Naive thymus-derived CD8-positive, alpha-beta T cell (primary cell): ENCODE data around the gene KCTD20. TPM values are rescaled to one million over a fixed set of nuclear protein-coding genes. Genes with fewer than 3 reads are reported as not detected.
"Not testable (repeated sequence)": the region's sequence is repeated elsewhere in the genome, so short reads cannot be mapped to it uniquely, and the experiment has no call there.

Experiments
- ATAC-seq, 2 donors: fragments of 150-1000 bp; cut with Tn5 transposase in 1 of 2; sonication (Bioruptor Pico), chemical (Tn5 transposase) in 1 of 2; 1 replicate in 1 of 2; 2 replicates in 1 of 2; pipeline ENCODE4 v1.10.0; 2021; ENCODE audit warnings: mild to moderate bottlenecking in 2 of 2, moderate library complexity in 2 of 2
- POLR2A ChIA-PET: fragments of 350-600 bp; sonication (Branson Sonifier 250); formaldehyde crosslinking; loops from one replicate; lab custom pipeline; 2021; ENCODE audit warnings: antibody characterized with exemption; lab: Charles Lee
- DNase-seq, 10 donors: peaks; one replicate each; pipeline versions ENCODE4 v3.0.0 to v3.0.0-alpha.2; 2020 to 2022
- H3K27ac Mint-ChIP-seq, 10 donors: one replicate each; pipeline ENCODE4 v1.8.0; 2020 to 2022; ENCODE audit warnings: mild to moderate bottlenecking in 10 of 10, mixed read lengths in 10 of 10, moderate library complexity in 4 of 10, inconsistent platforms in 1 of 10
- H3K27me3 Mint-ChIP-seq, 5 donors: one replicate each; pipeline ENCODE4 v1.8.0; 2021 to 2022; ENCODE audit warnings: mixed read lengths in 5 of 5
- H3K36me3 Mint-ChIP-seq, 3 donors: one replicate each; pipeline ENCODE4 v1.8.0; 2020 to 2022; ENCODE audit warnings: mixed read lengths in 3 of 3, mild to moderate bottlenecking in 2 of 3, inconsistent platforms in 1 of 3
- H3K4me1 Mint-ChIP-seq, 4 donors: one replicate each; pipeline ENCODE4 v1.8.0; 2021 to 2022; ENCODE audit warnings: mixed read lengths in 4 of 4
- H3K4me3 Mint-ChIP-seq, 10 donors: one replicate each; pipeline ENCODE4 v1.8.0; 2020 to 2022; ENCODE audit warnings: mild to moderate bottlenecking in 10 of 10, mixed read lengths in 10 of 10, moderate library complexity in 6 of 10, inconsistent platforms in 1 of 10
- H3K9me3 Mint-ChIP-seq, 9 donors: one replicate each; pipeline ENCODE4 v1.8.0; 2020 to 2022; ENCODE audit warnings: mixed read lengths in 9 of 9, mild to moderate bottlenecking in 3 of 9, inconsistent platforms in 1 of 9, moderate library complexity in 1 of 9
- polyA plus RNA-seq, 3 donors: library from polyadenylated mRNA; unstranded; fragments of 300-500 nt; fragmentation: Illumina TruSeq; gene quantifications; one replicate each; pipeline ENCODE4 v1.2.3, GENCODE V29; 2021
- total RNA-seq, 8 experiments: library from RNA in 2 of 8; stranded (reverse) in 2 of 8; gene quantifications; one replicate each; pipeline ENCODE4 v1.2.3 and lab custom pipeline; 2021 to 2026

The KCTD20 gene
- total and polyA plus RNA-seq, 5 experiments from 2014 or later, result 25.0 to 35.2 (median 31.5) TPM

DNA sequence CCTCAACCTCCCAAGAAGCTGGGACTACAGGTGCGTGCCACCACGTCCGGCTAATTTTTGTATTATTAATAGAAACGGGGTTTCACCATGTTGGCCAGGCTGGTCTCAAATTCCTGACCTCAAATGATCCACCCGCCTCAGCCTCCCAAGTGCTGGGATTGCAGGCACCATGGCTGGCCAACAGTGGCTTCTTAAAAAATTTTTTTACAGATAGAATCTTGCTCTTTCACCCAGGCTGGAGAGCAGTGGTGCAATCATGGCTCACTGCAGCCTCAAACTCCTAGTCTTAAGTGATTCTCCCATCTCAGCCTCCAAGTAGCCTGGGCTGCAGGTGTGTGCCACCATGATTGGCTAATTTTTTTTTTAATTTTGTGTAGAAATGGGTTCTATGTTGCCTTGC lies 40.5 kb downstream of the KCTD20 start:
- ATAC-seq, H3K9me3 Mint-ChIP-seq, H3K4me3 Mint-ChIP-seq, DNase-seq, H3K27me3 Mint-ChIP-seq: not testable (repeated sequence)
- Mint-ChIP-seq H3K4me1 (peaks cover 3 to 21% (median 6%) of the 10 kb centered on the region in 4 donors), H3K27ac (peak overlapping the region in 1 of 10 donors; percentile 21), H3K36me3 (peaks cover 0 to 87% (median 25%) of the 10 kb centered on the region in 3 donors)
- POLR2A ChIA-PET, result interaction anchor here (0.7 kb wide), 1 partner anchor 127 kb away, joined by 3 read pairs; no protein-coding TSS in a partner anchor

DNA sequence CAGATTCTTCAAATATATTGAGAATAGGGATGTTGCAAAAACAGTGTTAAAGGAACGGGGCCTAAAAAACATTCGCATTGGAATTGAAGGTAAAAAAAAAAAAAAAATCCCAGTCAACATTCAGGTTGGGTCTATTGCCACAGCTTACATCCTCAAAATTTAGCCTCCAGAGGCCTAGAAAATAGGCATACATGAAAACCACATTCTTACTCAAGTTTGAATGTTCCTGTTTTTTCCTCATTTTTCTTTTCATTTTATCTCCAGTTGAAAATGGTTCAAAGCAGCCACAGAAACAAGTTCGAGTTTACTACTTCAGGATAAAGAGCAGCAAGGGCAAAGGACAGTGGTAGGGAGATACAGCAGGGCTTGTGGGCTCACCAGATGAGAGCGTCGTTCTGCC lies 41.9 kb downstream of the KCTD20 start:
- no peak for DNase-seq
- Mint-ChIP-seq H3K27me3 (no peaks in the 10 kb centered on the region), H3K9me3 (no peaks in the 10 kb centered on the region), H3K4me1 (peaks cover 2 to 9% (median 4%) of the 10 kb centered on the region in 4 donors), H3K36me3 (peaks cover 0 to 90% (median 20%) of the 10 kb centered on the region in 3 donors), H3K4me3 (no peak overlapping the region), H3K27ac (peak overlapping the region in 7 of 10 donors; percentile 11 to 87 (median 61))
- ATAC-seq, result no peak
- POLR2A ChIA-PET, result interaction anchor here (0.7 kb wide), 1 partner anchor 822 kb away, joined by 5 read pairs; no protein-coding TSS in a partner anchor

DNA sequence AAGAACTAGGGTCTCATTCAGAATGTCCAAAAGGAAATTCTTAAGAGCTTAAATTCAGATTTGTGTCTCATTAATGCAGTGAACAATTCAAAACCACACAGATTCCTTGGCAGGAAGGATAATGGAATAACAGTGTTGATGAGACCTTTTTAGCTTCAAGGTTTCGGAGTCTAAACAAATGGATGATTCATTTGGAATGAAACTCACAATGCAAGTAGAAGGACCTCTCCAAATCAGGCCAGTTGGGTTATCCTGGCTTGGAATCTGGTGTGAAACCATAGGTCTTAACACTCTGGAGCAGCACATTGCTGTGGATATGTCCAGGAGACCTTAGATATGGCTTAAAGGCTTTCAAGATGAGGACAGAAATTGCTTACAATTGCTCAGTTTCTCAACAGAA lies 44.9 kb downstream of the KCTD20 start:
- no peaks in the 10 kb centered on the region for H3K27me3 Mint-ChIP-seq
- DNase-seq (no peak), ATAC-seq (no peak)
- H3K27ac Mint-ChIP-seq, result peak overlapping the region in 5 of 10 donors; percentile 26 to 70 (median 55)
- POLR2A ChIA-PET, result interaction anchor here (0.8 kb wide), 1 partner anchor 42 kb away, joined by 3 read pairs; no protein-coding TSS in a partner anchor
- peaks cover 7 to 23% (median 12%) of the 10 kb centered on the region in 4 donors for H3K4me1 Mint-ChIP-seq
- H3K9me3 Mint-ChIP-seq, result no peaks in the 10 kb centered on the region
- H3K36me3 Mint-ChIP-seq, result peaks cover 0 to 86% (median 13%) of the 10 kb centered on the region in 3 donors
- no peak overlapping the region for H3K4me3 Mint-ChIP-seq

DNA sequence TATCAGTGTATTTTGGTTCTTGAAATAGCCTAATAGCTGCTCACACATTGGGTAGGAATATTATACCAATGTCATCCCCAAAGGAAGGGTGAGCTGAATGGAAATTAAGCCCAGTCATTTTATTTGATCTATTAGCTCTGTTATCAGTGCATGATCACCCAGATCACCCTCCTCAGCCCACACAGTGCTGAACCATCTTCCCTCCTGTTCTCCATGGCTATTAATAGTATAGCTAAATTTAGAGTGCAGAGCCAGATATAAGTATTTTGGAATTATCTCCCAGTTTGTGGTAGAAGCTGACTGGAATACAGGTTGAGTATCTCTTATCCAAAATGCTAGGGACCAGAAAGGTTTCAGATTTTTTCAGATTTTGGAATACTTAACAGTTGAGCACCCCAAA lies 45.4 kb downstream of the KCTD20 start:
- Mint-ChIP-seq H3K4me3 (no peak overlapping the region), H3K36me3 (peaks cover 0 to 87% (median 13%) of the 10 kb centered on the region in 3 donors), H3K4me1 (peaks cover 8 to 24% (median 14%) of the 10 kb centered on the region in 4 donors), H3K27ac (peak overlapping the region in 5 of 10 donors; percentile 15 to 70 (median 48)), H3K9me3 (no peaks in the 10 kb centered on the region), H3K27me3 (no peaks in the 10 kb centered on the region)
- POLR2A ChIA-PET, result interaction anchor here (0.8 kb wide), 1 partner anchor 43 kb away, joined by 3 read pairs; no protein-coding TSS in a partner anchor
- no peak for DNase-seq
- no peak for ATAC-seq

DNA sequence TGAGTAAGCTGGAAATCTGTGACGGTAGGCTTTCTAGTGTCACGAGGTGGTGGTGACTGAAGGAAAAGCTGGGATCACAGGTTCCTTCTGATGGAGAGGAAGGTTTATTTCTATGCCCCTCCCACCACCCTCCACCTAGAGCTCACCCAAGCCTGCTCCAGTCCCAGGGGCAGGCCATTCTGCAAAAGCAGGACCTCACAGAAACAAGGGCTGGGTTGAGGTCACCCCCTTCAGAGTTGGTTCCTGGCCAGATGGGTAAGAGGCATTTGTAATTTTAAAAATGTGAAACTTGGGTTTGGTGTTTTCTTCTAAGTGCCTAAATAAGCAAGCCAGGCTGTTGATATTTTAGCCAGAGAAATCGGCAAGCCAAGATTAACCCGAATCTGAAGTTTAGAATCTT lies 46.6 kb downstream of the KCTD20 start:
- peaks cover 0 to 87% (median 20%) of the 10 kb centered on the region in 3 donors for H3K36me3 Mint-ChIP-seq
- H3K27ac Mint-ChIP-seq, result peak overlapping the region in 7 of 10 donors; percentile 19 to 45 (median 33)
- ATAC-seq (no peak), DNase-seq (no peak)
- H3K4me1 Mint-ChIP-seq, result peaks cover 17 to 36% (median 25%) of the 10 kb centered on the region in 4 donors
- H3K27me3 Mint-ChIP-seq, result no peaks in the 10 kb centered on the region
- no peak overlapping the region for H3K4me3 Mint-ChIP-seq
- POLR2A ChIA-PET, result no interaction called here
- H3K9me3 Mint-ChIP-seq, result no peaks in the 10 kb centered on the region

DNA sequence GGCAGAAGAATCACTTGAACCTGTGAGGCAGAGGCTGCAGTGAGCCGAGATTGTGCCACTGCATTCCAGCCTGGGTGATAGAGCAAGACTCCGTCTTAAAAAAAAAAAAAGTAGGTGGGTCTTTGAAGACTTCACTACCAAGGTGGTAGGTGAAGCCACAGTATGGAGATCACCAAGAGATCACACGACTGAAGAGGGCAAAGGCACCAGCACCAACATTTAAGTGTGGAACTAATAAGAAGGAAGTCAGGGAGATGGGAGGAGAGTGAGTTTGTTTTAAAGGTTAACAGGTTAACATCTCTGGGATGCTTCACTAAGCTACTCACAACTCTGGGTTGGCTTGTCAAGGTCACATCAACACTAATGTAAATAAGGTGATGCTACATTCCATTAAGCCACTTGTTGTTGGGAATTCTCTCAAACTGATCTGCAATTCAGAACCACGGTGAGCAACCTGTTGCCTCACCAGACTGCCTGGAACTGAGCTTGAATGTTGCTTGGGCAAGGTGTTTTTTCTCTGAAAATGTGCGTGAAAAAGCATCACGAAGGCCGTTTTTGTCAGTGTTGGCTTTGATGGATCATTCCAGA lies 48.7 kb downstream of the KCTD20 start:
- H3K4me3 Mint-ChIP-seq, result no peak overlapping the region
- peaks cover 0 to 88% (median 30%) of the 10 kb centered on the region in 3 donors for H3K36me3 Mint-ChIP-seq
- peak overlapping the region in 5 of 10 donors; percentile 24 to 78 (median 43) for H3K27ac Mint-ChIP-seq
- ATAC-seq (no peak), DNase-seq (no peak)
- H3K27me3 Mint-ChIP-seq, result no peaks in the 10 kb centered on the region
- H3K9me3 Mint-ChIP-seq, result no peaks in the 10 kb centered on the region
- peaks cover 15 to 41% (median 32%) of the 10 kb centered on the region in 4 donors for H3K4me1 Mint-ChIP-seq
- POLR2A ChIA-PET, result interaction anchor here (0.7 kb wide), 1 partner anchor 61 kb away, joined by 3 read pairs; no protein-coding TSS in a partner anchor

DNA sequence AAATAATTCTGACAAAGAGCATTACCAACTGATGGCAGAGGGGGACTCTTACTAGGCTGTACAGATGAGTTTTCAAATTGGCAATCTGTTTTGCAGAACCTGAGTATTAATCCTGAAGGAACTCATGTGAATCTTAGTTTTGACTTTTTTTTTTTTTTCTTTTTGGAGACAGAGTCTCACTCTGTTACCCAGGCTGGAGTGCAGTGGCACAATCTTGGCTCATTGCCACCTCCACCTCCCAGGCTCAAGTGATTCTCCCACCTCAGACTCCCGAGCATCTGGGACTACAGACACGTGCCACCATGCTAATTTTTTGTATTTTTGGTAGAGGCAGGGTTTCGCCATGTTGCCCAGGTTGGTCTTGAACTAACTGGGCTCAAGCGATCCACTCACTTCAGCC lies 49.3 kb downstream of the KCTD20 start:
- POLR2A ChIA-PET, result interaction anchor here (0.6 kb wide), 1 partner anchor 24 kb away, joined by 3 read pairs; no protein-coding TSS in a partner anchor
- Mint-ChIP-seq H3K4me1 (peaks cover 13 to 37% (median 32%) of the 10 kb centered on the region in 4 donors), H3K27ac (peak overlapping the region in 9 of 10 donors; percentile 18 to 71 (median 47)), H3K27me3 (no peaks in the 10 kb centered on the region), H3K36me3 (peaks cover 0 to 88% (median 36%) of the 10 kb centered on the region in 3 donors), H3K4me3 (no peak overlapping the region), H3K9me3 (no peaks in the 10 kb centered on the region)
- ATAC-seq, result no peak
- DNase-seq, result no peak

DNA sequence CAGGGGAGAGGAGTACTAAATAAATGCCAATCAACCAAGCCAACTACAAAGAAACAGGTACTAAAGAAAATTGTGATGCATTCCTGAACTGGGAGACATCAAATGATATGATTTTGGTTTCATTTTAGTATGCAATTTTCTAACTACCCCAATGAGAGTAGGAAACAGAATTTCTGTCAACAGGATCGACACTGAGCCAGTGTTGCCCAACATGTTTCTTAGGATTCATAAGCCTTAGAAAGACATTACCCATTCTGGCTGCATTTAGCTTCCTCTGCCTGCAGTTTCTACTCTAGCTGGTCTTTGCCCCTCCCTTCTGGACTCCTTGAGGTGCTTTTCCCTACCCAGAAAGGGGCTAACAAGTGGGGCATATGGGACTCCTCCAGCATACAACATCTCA lies 49.8 kb downstream of the KCTD20 start:
- Mint-ChIP-seq H3K4me3 (no peak overlapping the region), H3K27ac (peak overlapping the region in 8 of 10 donors; percentile 19 to 73 (median 56)), H3K36me3 (peaks cover 4 to 88% (median 41%) of the 10 kb centered on the region in 3 donors), H3K4me1 (peaks cover 16 to 37% (median 34%) of the 10 kb centered on the region in 4 donors), H3K9me3 (no peaks in the 10 kb centered on the region), H3K27me3 (no peaks in the 10 kb centered on the region)
- DNase-seq, result no peak
- POLR2A ChIA-PET, result interaction anchor here (0.6 to 0.7 kb wide), 2 partner anchors 24 to 61 kb away, joined by 3 to 5 read pairs; no protein-coding TSS in a partner anchor
- no peak for ATAC-seq

DNA sequence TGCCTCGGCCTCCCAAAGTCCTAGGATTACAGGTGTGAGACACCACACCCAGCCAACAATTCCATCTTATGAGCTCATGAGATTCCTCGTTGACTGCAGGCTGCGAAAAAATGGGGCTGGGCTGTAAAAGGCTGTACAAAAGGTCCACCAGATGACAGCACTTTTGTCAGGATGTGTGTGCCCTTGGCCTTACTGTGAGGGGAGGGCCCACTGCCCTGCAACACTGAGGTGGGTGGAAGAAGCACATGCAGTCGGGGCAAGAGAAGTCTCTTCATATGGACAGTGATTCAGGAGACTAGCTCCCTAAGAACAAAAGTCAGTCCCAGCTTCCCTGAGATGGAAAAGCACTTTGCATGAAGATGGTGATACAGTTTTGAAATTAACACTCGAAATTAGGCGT lies 50.5 kb downstream of the KCTD20 start:
- Mint-ChIP-seq H3K4me1 (peaks cover 16 to 37% (median 34%) of the 10 kb centered on the region in 4 donors), H3K36me3 (peaks cover 4 to 89% (median 42%) of the 10 kb centered on the region in 3 donors), H3K27me3 (no peaks in the 10 kb centered on the region), H3K4me3 (no peak overlapping the region), H3K9me3 (no peaks in the 10 kb centered on the region), H3K27ac (peak overlapping the region in 8 of 10 donors; percentile 38 to 92 (median 74))
- ATAC-seq, result no peak
- POLR2A ChIA-PET, result interaction anchor here (0.7 kb wide), 1 partner anchor 61 kb away, joined by 5 read pairs; no protein-coding TSS in a partner anchor
- no peak for DNase-seq

DNA sequence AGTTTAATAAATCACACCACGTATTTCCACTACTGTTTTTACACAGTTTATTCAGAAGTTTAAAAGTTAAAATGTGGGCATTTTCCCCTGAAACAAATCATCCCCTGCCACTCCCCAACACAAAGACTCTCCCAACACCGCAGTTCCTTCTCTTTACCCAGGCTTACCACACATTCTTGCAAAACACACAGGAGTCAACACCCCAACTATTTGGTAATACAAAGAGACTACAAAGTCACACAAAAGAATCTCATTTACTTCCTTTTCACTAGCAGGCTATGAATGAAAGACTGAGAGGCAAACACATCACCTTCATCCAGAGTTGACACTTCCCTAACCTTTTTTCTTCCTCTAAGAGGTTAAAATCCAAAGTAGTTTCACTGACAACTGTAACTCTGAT lies 51.1 kb downstream of the KCTD20 start:
- POLR2A ChIA-PET, result no interaction called here
- DNase-seq, result no peak
- no peak for ATAC-seq
- Mint-ChIP-seq H3K4me3 (peak overlapping the region in 2 of 10 donors; percentile 11 to 15), H3K36me3 (peaks cover 4 to 89% (median 43%) of the 10 kb centered on the region in 3 donors), H3K27me3 (no peaks in the 10 kb centered on the region), H3K9me3 (no peaks in the 10 kb centered on the region), H3K27ac (peak overlapping the region; percentile 38 to 92 (median 74)), H3K4me1 (peaks cover 16 to 38% (median 35%) of the 10 kb centered on the region in 4 donors)

DNA sequence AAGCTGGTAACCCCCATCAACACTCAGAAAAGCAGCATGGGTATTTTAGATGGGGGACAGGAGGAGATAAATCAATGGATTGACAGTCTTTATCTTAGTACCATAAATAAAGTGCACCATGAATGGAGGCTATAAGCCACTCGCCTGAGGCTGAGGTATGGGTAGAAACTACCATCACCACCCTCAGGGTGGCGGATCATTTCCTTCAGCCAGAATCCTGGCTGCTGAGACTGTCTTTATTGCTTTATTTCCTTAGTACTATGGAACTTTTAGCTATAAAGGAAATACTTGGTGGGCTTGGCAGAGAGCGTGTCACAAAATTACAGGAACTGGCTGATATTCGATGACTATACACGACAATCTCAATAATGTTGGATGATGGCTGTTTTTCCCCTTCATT lies 52.3 kb downstream of the KCTD20 start:
- ATAC-seq (no peak), DNase-seq (no peak)
- H3K36me3 Mint-ChIP-seq, result peaks cover 4 to 91% (median 48%) of the 10 kb centered on the region in 3 donors
- peaks cover 22 to 48% (median 37%) of the 10 kb centered on the region in 4 donors for H3K4me1 Mint-ChIP-seq
- H3K27me3 Mint-ChIP-seq, result no peaks in the 10 kb centered on the region
- H3K4me3 Mint-ChIP-seq, result no peak overlapping the region
- H3K27ac Mint-ChIP-seq, result peak overlapping the region in 6 of 10 donors; percentile 4 to 68 (median 49)
- H3K9me3 Mint-ChIP-seq, result no peaks in the 10 kb centered on the region
- POLR2A ChIA-PET, result no interaction called here

DNA sequence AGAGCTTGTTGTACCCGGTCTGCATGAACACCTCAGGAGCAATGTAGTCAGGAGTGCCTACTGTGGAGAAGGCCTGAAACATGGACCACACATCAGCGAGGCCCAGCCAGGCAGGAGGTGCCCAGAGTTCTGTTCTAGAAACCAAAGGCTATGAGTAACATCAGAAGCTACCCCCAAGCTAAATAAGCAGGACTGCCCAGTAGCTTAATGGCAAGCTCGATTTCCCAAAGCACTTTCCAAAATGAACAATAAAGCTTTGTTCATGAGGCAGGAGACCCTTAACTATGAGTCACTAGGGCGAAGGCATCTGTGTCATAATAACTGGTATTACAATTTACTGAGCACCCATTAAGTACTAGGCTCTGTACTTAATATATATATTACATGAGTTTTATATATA lies 57.1 kb downstream of the KCTD20 start:
- H3K4me3 Mint-ChIP-seq, result no peak overlapping the region
- H3K36me3 Mint-ChIP-seq, result peaks cover 4 to 90% (median 37%) of the 10 kb centered on the region in 3 donors
- peaks cover 12 to 24% (median 18%) of the 10 kb centered on the region in 4 donors for H3K4me1 Mint-ChIP-seq
- DNase-seq (no peak), ATAC-seq (no peak)
- H3K27ac Mint-ChIP-seq, result peak overlapping the region in 5 of 10 donors; percentile 5 to 48 (median 29)
- H3K27me3 Mint-ChIP-seq, result no peaks in the 10 kb centered on the region
- no peaks in the 10 kb centered on the region for H3K9me3 Mint-ChIP-seq
- POLR2A ChIA-PET, result interaction anchor here (0.7 to 1.9 kb wide), 2 partner anchors 9 to 43 kb away, joined by 3 to 5 read pairs; no protein-coding TSS in a partner anchor
